Measurements from ENCODE around the gene ARL4A.
"Not testable (repeated sequence)": the region's sequence is repeated elsewhere in the genome, so short reads cannot be mapped to it uniquely, and the experiment has no call there.

The ARL4A gene

DNA sequence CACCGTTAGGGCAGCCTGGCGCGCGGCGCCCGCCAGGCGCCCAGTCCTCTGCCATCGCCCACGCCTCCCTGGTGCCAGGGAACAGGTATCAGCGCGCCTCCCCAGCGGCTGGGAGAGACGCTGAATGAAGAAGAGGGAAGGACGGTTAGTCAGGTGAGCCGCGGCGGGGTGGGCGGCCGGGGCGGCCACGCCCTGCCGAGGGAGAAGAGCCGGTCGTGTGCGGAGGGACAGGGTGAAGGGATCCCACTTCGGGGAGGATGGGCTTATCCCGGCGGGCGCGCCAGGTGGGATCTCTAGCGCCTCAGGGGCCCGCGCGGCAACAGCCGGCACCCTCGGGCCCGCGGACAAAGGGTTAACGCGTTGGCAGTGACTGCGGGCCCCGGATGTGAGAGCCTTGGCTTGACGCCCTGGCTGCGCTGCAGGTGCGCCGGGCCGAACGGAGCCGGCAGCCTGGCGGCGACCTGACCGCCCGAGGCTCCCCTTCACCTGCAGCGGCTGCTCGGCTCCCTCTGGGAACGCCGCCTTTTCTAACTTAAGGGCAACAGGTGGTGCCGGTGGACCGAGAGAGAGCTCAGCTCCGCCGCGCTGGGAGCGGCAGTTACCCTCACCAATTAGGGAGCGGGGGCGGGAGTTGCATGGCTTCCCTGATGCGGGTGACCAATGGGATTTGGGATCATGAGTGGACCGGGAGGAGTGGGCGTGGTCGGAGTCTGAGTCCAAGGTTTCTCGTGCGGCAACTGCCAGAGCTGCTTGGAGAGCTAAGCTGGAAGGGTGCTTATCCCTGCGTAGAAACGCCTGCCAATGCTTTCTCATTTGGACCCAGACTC is at the start of gene ARL4A:
Gene ARL4A (plus strand): TSS at position 743 of the 827 bp plus-strand sequence. CDS start 622 bp downstream, outside the sequence.
- peak within 1 kb of the TSS; percentile 84 to 97 for H3K4me3 ChIP-seq (ENCODE audit: low read depth in 1 of 2, low read length in 2 of 2)
- no peaks in the 10 kb centered on the region for H3K36me3 ChIP-seq (ENCODE audit: control insufficient read depth in 1 of 2, insufficient read depth in 2 of 2, low read length in 2 of 2)
- H3K4me1 ChIP-seq (ENCODE audit: control insufficient read depth in 1 of 2, insufficient read depth in 2 of 2, low read length in 2 of 2) = peaks cover 0 to 13% of the 10 kb centered on the region in 2 donors
- no peaks in the 10 kb centered on the region for H3K27me3 ChIP-seq (ENCODE audit: low read depth, low read length)
- no peaks in the 10 kb centered on the region for H3K9me3 ChIP-seq (ENCODE audit: control insufficient read depth in 1 of 2, low read length in 2 of 2)
- peak within 1 kb of the TSS; percentile 95 for H3K27ac ChIP-seq (ENCODE audit: low read length)

DNA sequence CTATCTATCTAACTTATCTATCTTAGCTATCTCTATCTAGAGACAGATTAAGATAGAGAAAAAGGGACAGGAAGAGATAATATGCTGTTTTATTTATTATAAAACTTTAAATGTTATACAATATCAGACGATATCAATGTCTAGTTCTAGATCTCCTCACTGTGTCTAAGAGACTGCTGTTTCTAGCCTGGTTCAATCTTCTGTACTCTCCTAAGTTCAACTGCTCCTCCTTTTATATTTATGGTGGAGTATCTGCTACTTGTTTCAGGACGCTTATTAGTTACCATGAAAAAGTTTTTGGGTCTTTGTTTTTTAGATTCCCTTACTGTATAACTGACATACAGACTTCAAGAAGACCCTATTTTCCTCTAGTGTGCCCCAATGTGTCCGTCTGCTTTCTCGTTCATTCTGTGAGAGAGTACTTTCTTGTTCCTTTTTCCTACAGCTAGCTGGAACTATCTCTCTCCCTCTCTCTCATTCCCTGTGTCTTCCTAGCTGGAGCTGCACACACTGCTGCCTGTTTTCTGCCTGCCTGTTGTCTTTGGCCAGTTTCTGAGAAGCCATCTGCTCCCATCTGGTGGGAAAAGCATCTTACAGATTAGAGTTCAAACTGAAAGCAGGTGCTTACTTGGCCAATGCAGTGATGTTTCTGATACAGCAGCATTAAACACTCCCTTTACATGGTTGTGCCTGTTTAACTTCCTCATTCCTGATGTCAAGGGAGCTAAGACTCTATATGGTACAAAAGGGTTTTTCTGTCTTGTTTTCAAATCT is 49.4 kb upstream of the ARL4A start:
- Histone ChIP-seq H3K36me3 (ENCODE audit: control insufficient read depth in 1 of 2, insufficient read depth in 2 of 2, low read length in 2 of 2) (no peaks in the 10 kb centered on the region), H3K27me3 (ENCODE audit: low read depth, low read length) (no peaks in the 10 kb centered on the region), H3K4me3 (ENCODE audit: low read depth in 1 of 2, low read length in 2 of 2) (peak overlapping the region in 1 of 2 donors; percentile 56), H3K27ac (ENCODE audit: low read length) (peak overlapping the region; percentile 16), H3K9me3 (ENCODE audit: control insufficient read depth in 1 of 2, low read length in 2 of 2) (no peaks in the 10 kb centered on the region), H3K4me1 (ENCODE audit: control insufficient read depth in 1 of 2, insufficient read depth in 2 of 2, low read length in 2 of 2) (peaks cover 7 to 9% of the 10 kb centered on the region in 2 donors)

- peaks cover 7 to 9% of the 10 kb centered on the region in 2 donors for H3K4me1 ChIP-seq (ENCODE audit: control insufficient read depth in 1 of 2, insufficient read depth in 2 of 2, low read length in 2 of 2)
- no peak overlapping the region for H3K4me3 ChIP-seq (ENCODE audit: low read depth in 1 of 2, low read length in 2 of 2)
- H3K27me3 ChIP-seq (ENCODE audit: low read depth, low read length) = no peaks in the 10 kb centered on the region
- H3K9me3 ChIP-seq (ENCODE audit: control insufficient read depth in 1 of 2, low read length in 2 of 2) = no peaks in the 10 kb centered on the region
- H3K36me3 ChIP-seq (ENCODE audit: control insufficient read depth in 1 of 2, insufficient read depth in 2 of 2, low read length in 2 of 2) = no peaks in the 10 kb centered on the region
- no peak overlapping the region for H3K27ac ChIP-seq (ENCODE audit: low read length)
Measured at GRCh38 chr7:12638851-12639456, 48.5 kb upstream of the ARL4A start.

GRCh38 chr7:12640299-12641096 is 46.9 kb upstream of the ARL4A start:
- H3K4me1 ChIP-seq (ENCODE audit: control insufficient read depth in 1 of 2, insufficient read depth in 2 of 2, low read length in 2 of 2) = peaks cover 7 to 9% of the 10 kb centered on the region in 2 donors
- H3K36me3 ChIP-seq (ENCODE audit: control insufficient read depth in 1 of 2, insufficient read depth in 2 of 2, low read length in 2 of 2) = no peaks in the 10 kb centered on the region
- no peak overlapping the region for H3K4me3 ChIP-seq (ENCODE audit: low read depth in 1 of 2, low read length in 2 of 2)
- no peak overlapping the region for H3K27ac ChIP-seq (ENCODE audit: low read length)
- H3K9me3 ChIP-seq (ENCODE audit: control insufficient read depth in 1 of 2, low read length in 2 of 2) = no peaks in the 10 kb centered on the region
- no peaks in the 10 kb centered on the region for H3K27me3 ChIP-seq (ENCODE audit: low read depth, low read length)

- Histone ChIP-seq H3K9me3 (ENCODE audit: control insufficient read depth in 1 of 2, low read length in 2 of 2) (no peaks in the 10 kb centered on the region), H3K4me3 (ENCODE audit: low read depth in 1 of 2, low read length in 2 of 2) (no peak overlapping the region), H3K27ac (ENCODE audit: low read length) (no peak overlapping the region), H3K36me3 (ENCODE audit: control insufficient read depth in 1 of 2, insufficient read depth in 2 of 2, low read length in 2 of 2) (no peaks in the 10 kb centered on the region), H3K27me3 (ENCODE audit: low read depth, low read length) (no peaks in the 10 kb centered on the region), H3K4me1 (ENCODE audit: control insufficient read depth in 1 of 2, insufficient read depth in 2 of 2, low read length in 2 of 2) (peaks cover 7 to 9% of the 10 kb centered on the region in 2 donors)
Measured at GRCh38 chr7:12641196-12641595, 46.2 kb upstream of the ARL4A start.

DNA sequence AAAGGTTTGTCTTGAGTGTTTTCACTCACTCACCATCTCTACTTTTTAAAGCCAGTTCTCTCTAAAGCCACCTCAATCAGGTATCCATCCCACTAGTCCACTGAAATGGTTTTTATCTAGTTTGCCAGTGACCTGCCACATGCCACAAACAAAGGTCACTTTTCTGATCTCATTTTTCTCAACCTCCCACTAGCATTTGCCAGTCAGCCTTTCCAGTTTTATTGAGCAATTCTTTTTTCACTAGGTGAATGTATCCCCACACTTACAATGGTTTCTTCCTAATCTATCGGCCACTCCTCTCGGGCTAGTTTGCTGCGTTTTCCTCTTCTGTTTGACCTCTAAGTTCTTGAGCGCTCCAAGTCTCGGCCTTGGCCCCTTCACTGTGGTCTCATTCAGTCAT is 44.9 kb upstream of the ARL4A start:
- no peaks in the 10 kb centered on the region for H3K36me3 ChIP-seq (ENCODE audit: control insufficient read depth in 1 of 2, insufficient read depth in 2 of 2, low read length in 2 of 2)
- H3K27ac ChIP-seq (ENCODE audit: low read length) = no peak overlapping the region
- H3K9me3 ChIP-seq (ENCODE audit: control insufficient read depth in 1 of 2, low read length in 2 of 2) = no peaks in the 10 kb centered on the region
- H3K4me1 ChIP-seq (ENCODE audit: control insufficient read depth in 1 of 2, insufficient read depth in 2 of 2, low read length in 2 of 2) = peaks cover 7 to 9% of the 10 kb centered on the region in 2 donors
- no peak overlapping the region for H3K4me3 ChIP-seq (ENCODE audit: low read depth in 1 of 2, low read length in 2 of 2)
- H3K27me3 ChIP-seq (ENCODE audit: low read depth, low read length) = no peaks in the 10 kb centered on the region

- no peak overlapping the region for H3K27ac ChIP-seq (ENCODE audit: low read length)
- H3K9me3 ChIP-seq (ENCODE audit: control insufficient read depth in 1 of 2, low read length in 2 of 2) = no peaks in the 10 kb centered on the region
- H3K27me3 ChIP-seq (ENCODE audit: low read depth, low read length) = no peaks in the 10 kb centered on the region
- H3K4me3 ChIP-seq (ENCODE audit: low read depth in 1 of 2, low read length in 2 of 2) = no peak overlapping the region
- H3K4me1 ChIP-seq (ENCODE audit: control insufficient read depth in 1 of 2, insufficient read depth in 2 of 2, low read length in 2 of 2) = peaks cover 6 to 7% of the 10 kb centered on the region in 2 donors
- no peaks in the 10 kb centered on the region for H3K36me3 ChIP-seq (ENCODE audit: control insufficient read depth in 1 of 2, insufficient read depth in 2 of 2, low read length in 2 of 2)
Measured at GRCh38 chr7:12643001-12643643, 44.3 kb upstream of the ARL4A start.

DNA sequence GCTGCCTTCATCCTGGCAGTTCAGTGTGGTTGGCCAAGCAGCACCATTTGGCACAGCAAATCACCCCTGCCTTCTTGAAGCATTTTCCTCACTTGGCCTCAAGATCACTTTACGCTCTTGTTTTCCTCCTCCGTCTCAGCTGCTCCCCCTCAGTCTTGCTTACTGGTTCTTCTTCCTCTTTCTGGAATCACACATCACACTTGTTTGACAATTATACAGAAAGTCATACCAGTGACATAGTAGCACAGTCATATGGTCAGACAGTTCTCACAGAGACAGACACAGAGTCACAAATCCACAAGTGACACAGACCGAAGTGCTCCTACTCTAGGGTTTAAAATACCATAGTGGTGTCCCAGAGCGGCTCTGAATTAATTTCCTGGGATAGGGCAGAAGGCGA is 43.8 kb upstream of the ARL4A start:
- Histone ChIP-seq H3K27ac (ENCODE audit: low read length) (no peak overlapping the region), H3K36me3 (ENCODE audit: control insufficient read depth in 1 of 2, insufficient read depth in 2 of 2, low read length in 2 of 2) (no peaks in the 10 kb centered on the region), H3K4me3 (ENCODE audit: low read depth in 1 of 2, low read length in 2 of 2) (no peak overlapping the region), H3K27me3 (ENCODE audit: low read depth, low read length) (no peaks in the 10 kb centered on the region), H3K4me1 (ENCODE audit: control insufficient read depth in 1 of 2, insufficient read depth in 2 of 2, low read length in 2 of 2) (peaks cover under 1 to 1% of the 10 kb centered on the region in 2 donors), H3K9me3 (ENCODE audit: control insufficient read depth in 1 of 2, low read length in 2 of 2) (no peaks in the 10 kb centered on the region)

DNA sequence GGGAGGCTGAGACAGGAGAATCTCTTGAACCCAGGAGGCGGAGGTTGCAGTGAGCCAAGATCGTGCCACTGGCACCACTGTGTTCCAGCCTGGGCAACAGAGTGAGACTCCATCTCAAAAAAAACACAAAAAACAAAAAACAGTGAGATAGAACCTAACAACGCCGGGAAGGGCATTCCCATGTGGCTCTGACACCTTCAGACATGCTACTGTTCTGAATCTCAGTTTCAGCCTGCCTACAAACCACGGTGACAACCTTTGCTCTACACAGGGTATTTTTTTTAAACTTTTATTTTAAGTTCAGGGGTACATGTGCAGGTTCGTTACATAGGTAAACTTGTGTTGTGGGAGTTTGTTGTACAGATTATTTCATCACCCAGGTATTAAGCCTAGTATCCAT is 42.2 kb upstream of the ARL4A start:
- not testable (repeated sequence) for H3K27ac ChIP-seq (ENCODE audit: low read length); H3K4me1 ChIP-seq (ENCODE audit: control insufficient read depth in 1 of 2, insufficient read depth in 2 of 2, low read length in 2 of 2); H3K36me3 ChIP-seq (ENCODE audit: control insufficient read depth in 1 of 2, insufficient read depth in 2 of 2, low read length in 2 of 2); H3K9me3 ChIP-seq (ENCODE audit: control insufficient read depth in 1 of 2, low read length in 2 of 2); H3K27me3 ChIP-seq (ENCODE audit: low read depth, low read length); H3K4me3 ChIP-seq (ENCODE audit: low read depth in 1 of 2, low read length in 2 of 2)

GRCh38 chr7:12646139-12646538 is 41.3 kb upstream of the ARL4A start:
- Histone ChIP-seq H3K27me3 (ENCODE audit: low read depth, low read length) (no peaks in the 10 kb centered on the region), H3K36me3 (ENCODE audit: control insufficient read depth in 1 of 2, insufficient read depth in 2 of 2, low read length in 2 of 2) (no peaks in the 10 kb centered on the region), H3K9me3 (ENCODE audit: control insufficient read depth in 1 of 2, low read length in 2 of 2) (no peaks in the 10 kb centered on the region), H3K4me3 (ENCODE audit: low read depth in 1 of 2, low read length in 2 of 2) (no peak overlapping the region), H3K27ac (ENCODE audit: low read length) (no peak overlapping the region), H3K4me1 (ENCODE audit: control insufficient read depth in 1 of 2, insufficient read depth in 2 of 2, low read length in 2 of 2) (no peaks in the 10 kb centered on the region)
